Retina (tissue), 1 donor: ENCODE results near the gene ZIC1.

Experiments
- DNase-seq: peaks from one replicate; pipeline ENCODE4 v3.0.0-alpha.2; 2016

The ZIC1 gene

DNA sequence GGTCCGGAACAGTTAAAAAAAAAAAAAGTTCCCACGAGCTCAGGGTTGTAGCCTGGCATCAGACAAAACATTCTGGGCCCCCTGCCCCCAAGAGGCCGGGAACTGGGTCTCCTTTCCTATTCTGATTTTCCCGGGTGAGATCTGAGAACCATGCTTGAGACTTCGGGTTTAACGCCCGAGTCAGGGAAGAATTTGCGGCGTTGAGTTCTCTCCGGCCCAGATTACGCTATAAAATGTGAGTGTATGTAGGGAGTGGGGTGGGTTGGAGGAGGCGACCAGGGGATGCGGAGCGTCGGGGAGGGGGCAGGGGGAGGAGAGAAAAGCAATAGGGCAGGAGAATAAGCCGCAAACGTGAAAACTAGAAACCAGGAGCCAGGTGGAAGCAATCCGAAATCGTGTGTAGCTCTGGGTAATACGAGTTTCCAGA is 2.7 kb downstream of the ZIC1 start:
- no peak for DNase-seq

DNA sequence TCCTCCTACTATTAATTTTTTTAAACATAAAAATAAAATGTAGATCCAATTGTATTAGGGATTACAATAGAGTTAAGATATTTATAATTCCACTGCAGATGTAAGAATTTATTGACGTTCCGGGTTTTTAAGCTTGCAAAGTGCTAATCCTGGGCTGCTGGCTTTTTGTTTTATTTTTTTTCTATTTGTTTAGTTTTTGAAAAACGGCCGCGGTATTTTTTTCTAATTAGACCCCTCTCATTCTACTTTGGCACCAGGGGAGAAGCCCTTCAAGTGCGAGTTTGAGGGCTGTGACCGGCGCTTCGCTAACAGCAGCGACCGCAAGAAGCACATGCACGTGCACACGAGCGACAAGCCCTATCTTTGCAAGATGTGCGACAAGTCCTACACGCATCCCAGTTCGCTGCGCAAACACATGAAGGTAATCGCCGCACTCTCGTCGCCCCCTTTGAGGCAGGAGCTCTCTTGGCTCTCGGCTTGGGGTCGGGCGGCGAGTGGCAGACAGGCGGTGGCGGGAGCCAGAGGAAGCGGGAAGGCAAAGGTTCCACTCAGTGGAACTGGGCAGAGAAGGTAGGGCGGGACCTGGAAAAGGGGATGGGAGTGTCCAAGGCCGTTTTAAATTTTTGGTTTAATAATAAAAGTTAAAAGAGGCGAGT is 3.2 kb downstream of the ZIC1 start:
- DNase-seq = no peak

DNA sequence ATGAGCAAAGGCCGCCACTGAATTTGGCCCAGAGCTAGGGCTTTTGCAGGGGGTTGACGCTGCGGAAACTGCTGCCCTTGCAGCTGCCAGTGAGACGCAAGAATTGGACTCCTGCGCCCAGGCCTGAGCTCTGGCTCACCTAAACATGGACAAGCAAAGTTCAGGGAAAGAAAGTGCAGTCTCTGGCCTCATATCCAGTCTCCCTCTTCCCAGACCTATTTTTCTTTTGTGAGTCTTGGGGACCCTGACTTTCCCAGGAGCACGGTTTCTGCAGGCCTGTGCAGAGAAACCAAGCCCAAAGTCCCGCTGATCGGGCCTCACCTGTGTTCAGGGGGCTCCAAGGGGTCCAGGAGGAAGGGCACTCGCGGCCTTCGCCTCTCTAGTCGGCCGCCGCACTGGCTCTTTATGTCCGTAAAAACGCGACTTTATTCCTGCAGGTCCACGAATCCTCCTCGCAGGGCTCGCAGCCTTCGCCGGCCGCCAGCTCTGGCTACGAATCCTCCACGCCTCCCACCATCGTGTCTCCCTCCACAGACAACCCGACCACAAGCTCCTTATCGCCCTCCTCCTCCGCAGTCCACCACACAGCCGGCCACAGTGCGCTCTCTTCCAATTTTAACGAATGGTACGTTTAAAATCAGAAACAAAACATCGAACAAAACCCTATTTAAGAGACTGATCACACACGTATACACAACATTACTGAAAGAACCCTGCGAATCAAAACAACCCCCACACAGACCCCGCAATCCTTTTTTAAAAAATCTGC is 3.9 kb downstream of the ZIC1 start:
- DNase-seq = peak; percentile 89

DNA sequence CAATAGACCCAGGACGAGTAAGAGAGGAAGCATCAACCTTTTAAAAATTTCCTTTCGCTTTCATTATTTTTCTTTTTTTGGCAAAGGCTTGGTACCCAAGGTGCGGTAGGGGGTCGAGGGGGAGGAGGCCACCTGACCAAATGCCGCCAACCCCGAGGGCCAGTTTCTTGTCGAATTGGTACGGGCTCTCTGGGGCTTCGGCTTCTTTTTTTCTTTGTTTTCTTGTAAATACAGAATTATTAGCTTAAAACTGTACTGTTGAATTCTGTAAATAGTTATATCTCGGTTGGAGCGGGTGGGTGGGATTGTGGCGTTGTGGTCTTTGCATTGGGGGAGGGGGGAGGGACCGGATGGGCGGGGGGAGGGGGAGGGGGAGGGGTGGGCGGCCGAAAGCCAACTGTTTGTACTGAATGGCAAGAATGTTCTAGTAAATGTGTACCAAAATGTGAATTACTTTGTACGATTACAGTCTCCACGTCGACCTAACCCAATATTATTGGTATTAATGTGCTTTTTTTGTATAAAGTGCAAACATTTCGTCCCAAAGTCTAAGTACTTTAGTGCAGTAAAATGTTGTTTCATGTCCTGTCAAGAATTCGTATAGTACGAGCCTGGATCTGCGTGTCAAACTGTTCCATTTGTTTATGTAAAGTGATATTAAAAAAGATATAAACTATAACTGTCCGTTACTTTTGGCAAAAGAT is 4.7 kb downstream of the ZIC1 start:
- no peak for DNase-seq

DNA sequence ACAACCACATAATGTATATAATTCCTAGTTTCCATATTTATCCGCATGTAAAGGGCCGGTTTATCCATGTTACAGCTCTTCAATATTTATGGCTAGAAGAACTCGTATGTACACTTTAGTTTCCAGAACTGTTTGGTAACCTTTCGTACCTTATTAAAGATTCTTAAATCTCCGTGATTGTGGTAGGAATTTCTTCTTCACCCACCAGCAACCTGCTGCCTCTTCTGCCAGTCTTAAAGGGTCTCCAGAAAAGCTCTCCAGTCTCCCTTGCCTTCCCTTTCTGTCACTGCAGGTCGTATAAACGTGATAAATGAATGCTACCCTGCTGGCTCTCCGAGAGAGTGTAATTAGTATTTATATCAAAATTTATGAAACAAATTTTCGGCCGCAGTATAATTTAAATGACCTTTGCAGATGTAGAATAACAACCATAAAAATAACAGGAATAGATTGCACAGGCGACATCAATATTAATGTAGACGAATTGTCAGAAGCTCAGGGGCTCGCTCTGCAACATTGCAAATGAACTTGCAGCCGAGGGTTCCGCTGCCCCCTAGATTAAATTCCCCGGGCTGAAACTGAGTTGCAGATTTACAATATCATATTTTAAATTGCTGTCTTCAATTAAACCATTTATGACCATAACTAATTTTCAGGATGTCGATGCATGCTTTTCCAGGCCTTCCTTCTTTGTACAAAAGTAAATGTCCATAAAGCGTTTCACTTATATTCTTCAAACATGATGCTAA is 5.4 kb downstream of the ZIC1 start:
- DNase-seq = peak; percentile 65

DNA sequence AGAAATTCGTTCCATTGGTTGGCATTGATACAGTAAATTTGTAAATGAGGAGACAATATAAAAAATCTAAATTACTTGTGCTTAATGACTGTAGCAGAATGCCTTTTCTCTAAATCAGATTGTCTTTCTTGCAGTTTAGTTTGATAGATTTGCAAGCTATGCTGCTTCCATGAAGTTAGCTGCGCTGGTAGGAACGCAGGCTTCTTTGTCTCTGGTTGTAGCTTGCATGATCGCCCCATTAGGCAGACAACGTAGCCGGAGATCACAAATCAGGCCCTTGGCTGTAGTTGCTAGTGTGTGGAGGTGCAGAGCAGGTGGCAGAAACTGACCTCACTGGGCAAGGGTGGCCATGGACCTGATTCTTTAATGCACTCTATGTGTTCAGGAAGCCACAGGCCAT is 6.1 kb downstream of the ZIC1 start:
- DNase-seq = peak; percentile 56

DNA sequence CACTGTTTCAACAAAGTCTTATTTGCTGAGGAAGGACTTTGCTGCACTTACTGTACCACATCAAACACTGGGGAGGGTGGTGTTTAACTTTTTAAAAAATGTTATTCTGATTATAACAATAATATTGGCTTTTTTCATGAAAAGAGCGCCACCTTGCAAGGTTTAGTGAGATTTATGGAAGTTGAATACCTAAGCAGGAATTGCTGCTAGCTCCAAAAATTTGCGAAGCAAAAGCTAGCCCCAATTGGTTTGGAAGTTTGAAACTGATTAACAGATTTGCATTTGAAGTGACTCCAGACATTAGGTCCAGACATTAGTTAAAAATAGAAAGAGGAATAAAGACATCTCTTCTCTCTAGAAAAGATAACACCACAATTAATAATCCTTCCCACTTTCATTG is 6.7 kb downstream of the ZIC1 start:
- DNase-seq = peak; percentile 10

DNA sequence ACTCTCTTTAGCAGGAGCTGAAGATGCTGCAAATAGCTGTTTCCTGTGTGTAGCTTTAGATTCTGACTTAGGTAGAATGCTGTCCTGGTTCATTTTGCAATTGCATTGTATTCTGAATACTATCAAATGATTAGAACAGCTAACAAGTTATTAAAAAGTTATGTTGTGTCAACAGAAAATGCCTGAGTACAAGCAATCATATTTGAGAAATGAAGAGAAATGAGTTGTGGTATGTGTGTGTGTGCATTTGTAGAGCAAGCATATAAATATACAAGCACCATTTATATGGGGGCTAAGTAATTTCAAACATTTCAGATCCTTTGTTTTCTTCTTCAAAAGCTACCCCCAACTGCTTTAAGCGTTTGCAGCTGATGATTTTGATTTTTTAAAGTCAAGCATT is 7.8 kb downstream of the ZIC1 start:
- DNase-seq = no peak

DNA sequence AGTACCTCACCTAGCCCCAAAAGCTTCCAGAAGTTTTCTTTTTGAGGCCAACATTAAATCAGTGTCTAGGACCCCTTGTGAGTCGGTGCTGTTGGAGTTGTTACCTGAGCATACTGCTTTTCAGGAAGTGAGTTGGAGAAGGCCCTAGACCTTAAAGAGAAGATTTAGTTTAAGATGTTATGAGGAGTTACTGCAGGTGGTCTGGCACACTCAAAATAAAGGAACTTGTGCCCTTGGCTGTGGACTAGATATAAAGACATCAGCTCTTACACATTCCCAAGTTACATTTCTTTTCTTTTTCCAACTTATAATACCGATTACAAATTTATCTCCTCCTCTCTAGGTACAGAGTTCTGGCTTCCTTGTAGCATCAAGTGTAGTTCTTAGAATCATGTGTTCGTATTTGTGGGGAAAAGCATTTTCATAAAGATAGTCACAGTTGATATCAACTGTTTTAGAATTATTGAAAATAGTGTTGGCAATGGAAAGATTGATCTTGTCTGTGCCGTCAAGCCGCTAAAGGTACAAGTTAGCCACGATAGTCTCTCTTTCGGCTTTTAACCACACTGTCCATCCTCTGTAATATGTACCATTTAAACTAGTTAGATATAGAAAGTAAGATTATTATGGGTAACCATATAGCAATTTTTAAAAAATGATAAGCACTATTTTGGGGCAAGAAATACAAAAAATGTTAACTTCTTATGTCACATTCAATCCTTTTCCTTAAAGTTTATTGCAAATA is 8.6 kb downstream of the ZIC1 start:
- no peak for DNase-seq

DNA sequence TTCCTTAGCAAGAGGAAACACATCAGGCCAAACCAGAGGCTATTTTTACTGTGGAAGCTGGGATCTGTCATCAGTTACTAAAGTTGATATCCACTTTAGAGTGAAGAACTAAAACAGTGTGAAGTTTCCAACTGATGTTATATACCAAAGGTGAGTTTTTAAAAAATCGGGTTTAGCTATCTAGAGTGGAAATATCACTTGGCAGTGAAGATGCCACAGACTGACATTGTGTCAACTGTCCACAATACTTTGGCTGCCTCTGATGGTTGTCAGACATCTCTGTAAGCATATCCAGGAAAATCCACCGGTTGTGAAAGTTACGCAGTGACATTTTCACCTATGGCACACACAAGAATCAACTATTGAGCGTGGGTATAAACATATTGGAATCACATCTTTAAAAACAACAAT is 9.2 kb downstream of the ZIC1 start:
- peak; percentile 17 for DNase-seq

DNA sequence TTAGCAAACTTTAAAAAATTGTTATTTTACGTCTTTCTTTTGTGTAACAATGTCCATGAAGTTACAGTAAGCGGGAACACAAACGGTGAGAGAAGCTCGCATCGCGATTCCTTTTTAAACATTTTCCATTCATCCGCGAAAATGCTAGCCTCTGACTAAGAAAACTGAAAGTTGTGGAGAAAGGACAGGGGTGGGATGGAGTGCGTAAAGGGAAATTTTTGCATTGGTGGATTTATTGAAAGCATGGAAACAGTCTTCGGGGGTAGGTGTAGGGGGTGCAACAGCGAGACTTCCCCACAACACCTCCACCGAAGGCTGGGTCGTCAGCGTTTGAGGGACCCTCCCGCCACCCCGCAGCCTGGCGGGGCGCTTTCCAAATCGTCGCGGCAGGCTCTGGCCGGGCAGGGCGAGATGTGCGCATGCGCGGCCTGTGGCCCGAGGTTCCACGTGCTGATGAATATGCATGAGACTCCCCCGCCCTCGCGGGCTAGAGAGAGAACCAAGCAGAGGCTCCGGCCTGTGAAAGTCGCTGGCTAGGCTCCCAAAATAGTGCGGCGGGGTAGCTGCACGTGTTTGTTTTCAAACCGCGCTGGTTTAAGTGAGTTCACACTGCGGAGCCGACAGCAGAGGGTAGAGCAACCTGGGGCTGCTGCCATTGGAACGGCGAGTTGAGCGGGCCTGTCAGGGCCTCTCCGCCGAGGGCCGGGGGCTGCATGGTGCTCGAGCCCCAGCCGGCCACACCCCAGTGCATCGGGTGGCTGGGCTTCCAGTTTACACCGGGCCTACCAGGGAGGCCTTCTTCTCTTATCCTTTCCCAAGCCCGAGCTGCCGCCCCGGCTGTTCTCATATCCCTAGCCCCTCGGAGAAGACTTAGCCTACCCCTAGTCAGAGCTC is 9.9 kb downstream of the ZIC1 start:
- peak; percentile 95 for DNase-seq

DNA sequence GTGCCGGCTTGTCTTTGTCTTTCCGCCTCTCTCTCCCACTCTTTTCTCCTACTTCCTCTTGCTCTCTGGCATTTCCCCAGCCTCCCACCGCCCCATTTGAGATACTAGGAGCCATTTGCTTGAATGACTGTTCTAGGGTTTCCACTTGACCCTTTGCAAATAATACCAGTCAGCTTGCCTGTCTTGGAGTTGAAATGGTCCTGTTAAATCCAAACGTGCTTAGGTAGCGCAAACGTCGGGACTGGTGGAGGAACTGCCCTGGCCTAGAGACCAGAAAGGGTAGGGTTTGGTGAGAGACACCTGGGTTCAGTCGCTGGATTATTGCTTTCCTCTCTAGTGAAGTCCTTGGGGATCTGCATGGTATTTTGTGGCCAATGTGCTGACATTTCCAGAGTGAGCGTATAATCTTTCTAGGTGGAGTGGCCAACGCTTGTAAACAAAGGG is 10.6 kb downstream of the ZIC1 start:
- DNase-seq = no peak

DNA sequence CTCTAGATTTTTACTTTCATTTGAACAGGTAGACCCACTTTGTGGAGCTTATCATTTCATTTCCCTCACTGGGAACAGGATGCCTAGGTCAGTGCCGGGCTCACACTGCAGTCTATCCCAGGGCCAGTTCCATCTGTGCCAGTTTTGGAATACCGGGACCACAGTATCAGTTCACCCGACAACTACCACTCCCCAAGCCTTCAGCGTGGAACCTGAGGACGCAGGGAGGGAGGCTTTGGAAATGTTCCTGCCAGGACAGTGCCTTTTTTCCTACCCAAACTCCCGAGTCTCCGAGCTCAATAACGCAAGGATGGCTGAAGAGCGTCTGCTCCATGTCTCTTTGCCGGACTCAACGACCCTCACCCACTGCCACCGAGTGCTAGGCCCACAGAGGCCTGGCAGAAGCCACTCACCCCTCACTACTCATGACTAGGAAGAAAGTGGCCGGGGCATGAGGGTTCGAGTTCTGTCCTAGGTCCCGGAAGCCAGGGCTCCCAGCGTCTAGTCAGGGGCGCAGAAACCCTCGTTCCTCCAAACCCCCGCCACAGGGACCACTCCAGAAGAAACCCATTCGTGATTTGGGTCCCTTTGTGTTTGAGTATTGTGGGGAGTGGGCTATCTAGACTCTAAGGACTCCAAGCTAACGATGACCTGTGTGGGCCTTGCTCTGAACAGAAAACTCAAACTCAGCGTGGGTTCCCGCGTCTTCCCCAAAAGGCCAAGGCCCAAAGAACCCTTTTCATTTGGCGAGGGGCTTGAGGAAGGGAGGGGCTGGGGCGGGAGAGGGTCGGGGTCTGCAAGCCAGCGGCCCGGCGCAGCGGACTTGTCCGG is 11.4 kb downstream of the ZIC1 start:
- DNase-seq = no peak

DNA sequence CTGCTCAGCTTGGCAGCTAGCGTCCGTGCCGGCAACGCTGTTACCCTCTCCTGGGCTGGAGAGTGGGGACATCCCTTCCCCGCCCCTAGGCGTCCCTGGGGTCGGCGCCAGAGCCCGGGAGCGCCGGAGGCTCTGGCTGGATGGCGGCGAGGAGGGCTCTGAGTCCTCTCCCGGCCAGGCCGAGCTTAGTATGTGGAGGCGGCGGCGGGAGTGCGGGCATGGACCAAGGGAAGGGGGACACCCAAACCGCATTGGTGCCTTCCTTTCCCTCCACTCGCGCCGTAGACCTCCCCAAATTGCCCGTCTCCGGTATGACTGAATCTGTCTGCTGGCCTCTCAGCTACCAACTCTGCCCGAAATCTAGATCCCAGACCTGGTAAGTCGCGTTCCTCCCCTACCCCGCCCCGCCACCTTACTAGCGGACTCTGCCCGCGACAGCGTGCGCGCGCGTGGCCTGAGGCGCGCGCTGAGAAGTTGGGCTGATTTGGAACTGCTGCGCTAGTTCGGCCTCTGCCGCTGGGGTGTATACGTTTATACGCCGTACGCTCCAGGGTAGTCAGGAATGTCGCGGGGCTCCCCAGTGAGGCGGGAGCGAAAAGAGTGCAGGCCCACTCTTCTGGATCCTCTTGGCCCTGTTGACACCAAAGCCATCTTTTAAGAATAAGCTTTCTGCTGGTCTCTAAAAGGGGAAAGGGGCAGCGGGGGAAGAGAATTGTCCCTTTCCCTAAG is 12.2 kb downstream of the ZIC1 start:
- peak; percentile 87 for DNase-seq

DNA sequence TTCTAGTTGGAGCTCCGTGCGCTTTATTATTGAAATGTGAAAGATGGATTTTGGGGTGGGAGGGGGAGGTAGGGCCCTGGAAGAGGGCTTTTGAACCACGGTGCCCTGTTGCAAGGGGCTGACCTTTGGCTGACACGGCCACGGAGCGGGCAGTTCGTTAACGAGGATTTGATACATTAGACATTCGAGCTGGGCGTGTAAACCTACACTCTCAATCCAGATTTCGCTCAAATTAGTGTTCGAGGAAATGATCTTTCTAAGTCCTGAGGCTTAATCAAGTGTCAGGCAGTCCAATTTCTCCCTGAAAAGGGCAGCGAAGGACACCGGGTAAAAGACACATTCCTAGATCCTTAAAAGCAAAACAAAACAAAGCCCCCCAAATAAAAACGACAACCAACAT is 13.0 kb downstream of the ZIC1 start:
- peak; percentile 46 for DNase-seq

DNA sequence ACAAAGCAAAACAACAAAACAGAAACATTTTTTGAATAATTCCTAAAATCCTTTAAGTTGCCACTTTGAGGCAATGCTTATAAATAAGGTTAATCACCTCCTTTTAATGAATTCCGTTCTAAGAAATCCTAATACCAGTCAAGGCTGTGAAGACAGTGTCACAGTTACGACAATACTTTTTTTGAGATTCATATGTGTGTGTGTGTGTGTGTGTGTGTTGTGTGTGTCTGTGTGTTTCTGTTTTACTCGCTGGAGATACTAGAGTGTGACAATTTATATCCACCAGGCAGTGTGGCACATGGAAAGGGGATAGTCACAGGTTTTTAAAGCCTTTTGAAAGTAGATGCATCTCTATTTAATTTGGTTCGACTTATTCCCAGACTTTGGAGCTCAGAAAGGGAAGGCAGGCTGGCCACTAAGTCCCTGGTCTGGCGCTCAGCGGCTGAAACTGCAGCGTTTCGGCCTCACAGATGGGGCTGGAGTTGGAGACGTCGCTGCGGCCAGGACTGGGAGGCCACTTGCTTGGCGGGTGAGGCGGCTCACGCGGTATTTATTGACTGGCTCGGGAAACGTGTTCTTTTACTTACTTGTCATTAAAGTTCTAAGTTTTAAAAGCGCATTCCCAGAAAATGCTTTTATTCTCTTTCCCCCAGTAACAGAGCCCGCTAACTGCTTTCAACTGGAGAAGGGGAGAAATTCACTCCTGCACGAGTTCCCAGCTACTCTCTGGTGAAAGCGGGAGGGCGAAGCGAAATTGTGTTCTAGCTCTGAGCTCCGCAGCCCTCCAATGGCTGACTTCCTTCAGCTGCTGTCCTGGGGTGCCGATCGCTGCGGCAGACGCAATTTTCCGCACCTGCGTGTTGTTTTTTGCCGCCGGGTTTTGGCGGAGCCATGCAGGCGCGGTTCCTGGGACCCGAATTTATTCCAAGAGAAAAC is 13.7 kb downstream of the ZIC1 start:
- DNase-seq = peak; percentile 88

DNA sequence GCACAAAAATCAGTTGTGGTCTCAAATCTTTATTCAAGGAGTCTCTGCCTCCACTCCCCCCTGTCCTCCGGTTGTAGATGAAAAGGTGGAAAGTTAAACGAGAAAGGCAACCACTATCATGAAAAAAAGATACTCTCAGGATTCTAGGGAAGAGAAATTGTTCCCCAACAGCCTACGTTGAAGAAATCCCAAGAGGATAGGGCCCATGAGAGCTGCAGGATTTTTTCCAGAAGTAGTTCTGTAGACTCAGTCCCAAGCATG is 14.3 kb downstream of the ZIC1 start:
- DNase-seq = no peak

DNA sequence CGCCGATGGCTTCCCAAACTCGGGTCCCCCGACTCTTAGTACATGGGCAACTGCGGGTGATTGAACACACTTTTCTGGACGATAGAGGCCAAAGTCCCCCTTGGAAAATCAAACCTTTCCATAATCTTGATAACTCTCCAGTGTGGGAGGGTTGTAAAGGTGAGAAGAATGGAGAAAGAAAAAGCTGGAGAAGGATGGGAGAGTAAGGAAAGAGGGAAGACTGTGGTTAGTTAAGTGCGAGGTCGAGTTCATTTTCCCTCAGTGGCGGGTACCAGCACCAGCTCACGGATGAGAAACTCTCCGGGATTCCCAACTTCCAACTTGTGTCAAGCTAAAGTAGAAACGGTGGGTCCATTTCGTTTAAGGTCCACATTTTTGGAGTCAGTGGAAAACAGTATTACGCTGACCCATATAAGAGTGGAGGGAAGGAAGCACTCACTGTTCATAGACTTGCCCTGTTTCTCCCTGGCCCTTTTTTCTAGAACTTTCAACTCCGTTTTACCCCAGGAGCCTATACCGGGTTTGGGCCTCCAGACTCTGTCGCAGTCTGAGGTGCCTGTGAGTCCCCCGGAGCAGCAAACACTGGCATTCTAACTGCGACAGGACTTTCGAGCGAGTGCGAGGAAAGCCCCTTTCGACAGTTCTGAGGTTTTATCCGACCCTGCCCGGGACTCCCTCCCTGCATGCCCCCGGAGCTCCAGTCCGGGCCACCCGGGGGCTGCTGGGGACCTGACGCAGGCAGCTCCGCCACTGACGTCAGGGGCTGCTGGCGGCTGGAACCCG is 14.8 kb downstream of the ZIC1 start:
- DNase-seq = peak; percentile 78
